GM19324 (cell line): ENCODE data around the gene KDM2B.

ENCODE experiments used
- ATAC-seq: cut with Tn5 transposase; IDR thresholded peaks from one replicate; pipeline ENCODE4 v1.9.1; 2021; ENCODE audit warnings: mild to moderate bottlenecking, moderate library complexity; ENCODE audit not compliant: unreplicated experiment, low FRiP score

Gene KDM2B

DNA sequence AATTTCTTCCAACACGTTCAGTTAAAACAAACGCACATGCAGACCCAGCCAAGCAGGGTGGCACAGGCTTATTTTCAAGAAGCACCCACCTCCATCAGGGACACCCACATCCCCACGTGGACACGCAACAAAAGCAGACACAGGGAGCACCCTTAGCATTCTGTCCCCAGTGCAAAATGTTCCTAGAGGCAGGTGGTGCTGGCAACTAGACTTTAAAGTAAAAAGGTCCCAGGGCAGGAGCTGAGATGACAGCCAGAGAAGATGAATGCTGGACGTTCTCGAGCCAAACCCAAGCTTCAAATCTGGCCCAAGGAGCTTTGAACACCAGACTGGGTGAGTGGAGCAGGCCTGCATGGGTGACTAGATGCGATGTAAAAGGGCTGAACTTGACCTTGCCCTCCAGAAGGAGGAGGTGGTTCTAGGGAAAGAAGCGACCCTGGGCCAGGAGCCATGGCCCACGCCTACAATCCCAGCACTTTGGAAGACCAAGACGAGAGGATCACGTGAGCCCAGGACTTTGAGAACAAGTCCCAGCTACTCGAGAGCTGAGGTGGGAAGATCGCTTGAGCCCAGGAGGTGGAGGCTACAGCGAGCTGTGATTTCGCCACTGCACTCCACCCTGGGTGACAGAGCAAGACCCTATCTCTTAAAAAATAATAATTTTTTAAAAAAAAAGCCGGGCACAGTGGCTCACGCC is 47.3 kb downstream of the KDM2B start:
- no peak for ATAC-seq

DNA sequence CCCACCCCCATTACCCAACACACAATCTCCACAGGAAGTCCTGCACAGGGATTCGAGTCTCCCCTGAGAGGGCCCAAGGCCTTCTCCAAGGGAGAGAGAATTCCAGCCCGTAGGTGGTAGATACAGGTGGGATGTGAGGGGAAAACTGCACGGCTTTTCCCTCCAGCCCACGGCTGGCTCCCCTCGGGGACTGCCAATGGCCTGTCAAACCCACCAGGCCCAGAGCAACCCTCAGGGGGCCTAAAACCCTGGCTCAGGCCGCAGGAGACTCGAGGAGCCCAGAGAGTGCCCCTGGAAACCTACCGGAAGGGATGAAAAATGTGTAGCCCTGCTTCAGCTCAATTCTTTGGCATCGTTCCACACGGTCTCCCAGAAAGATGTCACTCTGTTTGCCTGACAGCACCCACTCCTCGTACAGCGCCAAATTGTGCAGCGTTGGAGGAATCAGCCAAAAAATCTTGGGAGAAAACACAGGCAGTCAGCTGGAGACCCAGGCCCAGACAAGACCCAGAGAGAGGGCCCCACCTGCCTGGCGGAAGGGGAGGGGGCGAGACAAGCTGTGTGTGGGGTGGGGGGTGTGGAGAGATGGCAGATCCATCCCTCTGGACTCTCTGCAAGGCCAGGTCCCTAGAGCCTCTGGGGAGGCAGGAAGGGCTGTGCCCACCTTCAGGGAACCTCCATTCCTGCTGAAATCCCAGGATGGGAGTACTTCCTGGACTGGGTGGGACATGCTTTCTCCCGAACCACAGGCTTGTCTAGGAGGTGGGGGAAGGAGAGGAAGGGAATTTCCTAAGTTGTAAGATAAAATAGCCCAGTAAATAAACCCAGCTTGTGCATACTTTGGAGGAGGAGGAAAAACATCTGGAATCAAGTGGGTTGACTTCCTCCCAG is 48.1 kb downstream of the KDM2B start:
- no peak for ATAC-seq

DNA sequence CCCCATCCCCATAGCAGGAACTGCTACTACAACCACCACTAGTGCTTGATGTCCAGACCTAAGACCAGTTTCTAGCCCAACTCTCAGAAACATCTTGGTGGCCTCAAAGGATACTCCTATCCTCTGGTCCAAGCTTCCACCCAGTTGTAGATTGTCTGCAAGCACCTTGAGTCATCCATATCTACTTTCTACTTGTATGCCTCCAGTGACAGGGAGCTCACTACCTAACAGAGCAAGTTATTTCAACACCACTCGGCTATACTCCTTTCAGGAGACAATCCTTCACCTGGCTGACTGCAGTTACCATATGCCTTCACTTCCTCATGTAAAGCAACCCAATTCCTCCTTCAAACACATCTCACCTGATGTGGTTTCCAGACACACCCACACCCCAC is 49.5 kb downstream of the KDM2B start:
- no peak for ATAC-seq

DNA sequence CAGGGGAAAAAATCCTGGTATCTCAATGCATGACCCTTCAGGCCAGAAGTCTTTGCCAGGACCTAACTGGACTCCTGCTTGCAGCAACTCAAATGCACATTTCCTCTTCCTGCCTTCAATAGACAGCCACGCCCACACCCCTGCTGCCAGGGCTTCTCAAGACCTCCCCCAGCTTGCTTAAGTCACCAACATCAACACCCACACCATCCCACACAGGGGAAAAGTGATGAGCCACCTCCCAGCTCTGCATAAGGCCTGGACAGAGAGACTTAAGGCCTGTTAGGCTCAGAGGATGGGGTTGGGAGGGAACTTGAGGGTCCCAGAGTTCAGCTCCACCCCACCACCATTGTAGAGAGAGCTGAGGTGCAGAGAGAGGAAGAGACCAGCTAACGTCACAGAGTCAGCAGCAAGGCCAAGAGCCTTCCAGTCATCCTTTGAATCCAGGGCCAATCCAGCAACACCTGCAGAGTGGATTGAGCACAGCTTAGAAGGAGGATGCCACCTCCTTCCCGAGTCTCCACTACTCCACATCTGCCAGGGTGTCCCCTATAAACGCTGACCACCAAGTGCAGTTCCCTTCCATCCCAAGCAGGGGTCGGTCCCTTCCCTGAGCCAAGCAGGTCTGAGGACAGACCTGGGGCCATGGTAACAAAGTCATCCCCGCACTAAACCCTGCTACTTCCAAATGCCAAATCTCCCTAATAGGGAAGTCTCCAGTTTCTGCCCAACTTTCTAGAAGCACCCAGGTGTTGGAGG is 50.0 kb downstream of the KDM2B start:
- peak; percentile 36 for ATAC-seq

DNA sequence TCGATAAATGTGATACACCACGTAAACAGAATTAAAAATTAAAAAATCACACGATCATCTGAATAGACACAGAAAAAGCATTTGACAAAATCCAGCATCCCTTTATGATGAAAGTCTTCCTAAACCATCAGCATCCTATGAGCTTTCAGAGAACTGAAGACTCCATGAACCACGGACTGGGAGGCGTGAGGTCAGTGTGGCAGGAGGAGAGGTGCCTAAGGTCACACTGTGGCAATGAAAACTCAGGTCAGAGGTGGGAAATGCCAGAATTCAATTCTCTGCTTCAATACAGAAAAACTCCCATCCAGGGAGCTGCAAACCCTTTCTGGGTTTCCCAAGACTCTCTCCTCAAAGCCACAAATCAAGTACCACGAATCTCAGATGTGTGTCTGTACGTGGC is 51.6 kb downstream of the KDM2B start:
- ATAC-seq = no peak

DNA sequence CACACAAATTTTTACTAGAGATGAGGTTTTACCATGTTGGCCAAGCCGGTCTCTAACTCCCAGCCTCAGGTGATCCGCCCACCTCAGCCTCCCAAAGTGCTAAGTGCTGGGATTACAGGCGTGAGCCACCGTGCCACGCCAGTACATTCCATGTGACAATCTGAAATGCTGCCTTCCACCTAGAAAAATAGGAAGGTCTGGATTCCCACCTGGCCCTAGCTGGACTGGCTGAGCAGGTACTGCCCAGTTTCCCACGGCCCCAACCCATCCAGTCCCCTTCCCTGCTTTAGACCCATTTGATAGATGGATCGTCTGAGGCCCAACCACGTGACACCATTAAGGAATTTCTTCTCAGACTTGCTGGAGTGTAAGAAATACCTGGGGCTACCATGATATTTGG is 55.4 kb downstream of the KDM2B start:
- ATAC-seq = no peak

DNA sequence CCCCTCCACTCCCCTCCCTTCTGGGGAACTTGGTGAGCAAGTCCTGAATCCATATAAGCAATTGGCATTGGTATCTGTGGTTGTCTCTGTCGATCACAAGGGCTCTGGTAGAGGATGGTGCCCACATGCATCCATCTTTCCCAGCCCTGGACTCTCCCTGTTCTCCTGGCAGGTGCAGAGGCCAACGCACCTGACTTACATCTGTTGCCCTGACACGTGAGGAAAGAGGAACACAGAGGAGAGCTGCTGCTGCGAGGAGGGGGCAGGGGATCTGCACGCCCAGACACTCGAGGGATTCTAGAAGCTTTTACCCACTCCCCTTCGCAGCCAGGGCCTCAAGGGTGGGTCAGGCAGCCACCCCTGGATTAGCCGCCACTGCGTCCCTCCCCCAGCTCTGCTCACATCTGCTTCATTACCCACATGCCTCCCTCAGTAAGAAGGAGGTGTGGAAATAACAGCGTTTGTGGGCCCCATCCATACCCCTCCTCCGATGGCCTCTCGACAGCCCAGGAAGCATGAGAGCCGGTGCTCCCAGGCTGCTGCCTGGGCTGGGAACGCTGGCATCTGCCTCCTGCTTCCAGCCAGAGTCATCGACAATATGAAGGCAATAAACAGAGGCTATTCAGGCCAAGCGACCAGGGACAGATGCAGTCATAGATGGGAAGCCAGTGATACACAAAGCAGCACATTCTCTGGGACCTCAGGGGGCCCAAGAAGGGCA is 56.5 kb downstream of the KDM2B start:
- ATAC-seq = no peak

DNA sequence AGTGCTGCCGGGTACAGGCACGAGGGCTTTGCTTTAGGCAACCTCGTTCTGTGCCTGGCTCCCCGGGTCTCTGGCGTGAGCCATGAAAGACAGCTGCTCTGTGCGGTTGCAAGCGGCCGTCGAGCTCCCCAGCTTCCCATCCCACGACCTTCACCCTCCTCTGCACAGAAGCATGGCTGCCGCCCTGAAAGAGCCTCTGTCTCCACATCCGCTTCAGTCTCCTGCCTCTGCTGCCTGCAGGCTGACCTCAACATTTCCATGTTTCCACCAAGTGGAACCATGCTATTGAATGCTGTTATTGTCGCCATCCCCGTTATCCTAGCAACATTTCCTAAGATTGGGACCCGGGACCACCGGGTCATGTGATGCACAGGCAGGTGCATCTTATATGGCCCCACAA is 57.1 kb downstream of the KDM2B start:
- ATAC-seq = no peak

DNA sequence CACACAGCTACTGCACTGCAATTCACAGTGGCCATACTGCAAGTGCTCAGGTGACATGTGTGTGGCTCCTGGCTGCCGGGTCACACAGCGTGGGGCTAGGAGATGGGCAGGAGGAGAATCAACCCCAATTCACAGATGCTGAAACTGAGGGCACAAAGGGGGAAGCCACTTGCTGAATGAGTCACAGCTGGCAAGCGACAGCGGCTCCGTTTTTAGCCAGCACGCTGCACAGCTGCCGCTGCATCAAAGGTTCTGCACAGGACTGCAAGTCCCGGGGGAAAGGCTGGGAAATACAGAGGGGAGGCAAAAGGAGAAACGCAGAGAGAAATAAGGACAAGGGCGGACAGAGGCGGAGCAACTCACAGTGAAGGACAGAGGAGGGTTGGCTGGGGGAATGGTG is 57.9 kb downstream of the KDM2B start:
- no peak for ATAC-seq

DNA sequence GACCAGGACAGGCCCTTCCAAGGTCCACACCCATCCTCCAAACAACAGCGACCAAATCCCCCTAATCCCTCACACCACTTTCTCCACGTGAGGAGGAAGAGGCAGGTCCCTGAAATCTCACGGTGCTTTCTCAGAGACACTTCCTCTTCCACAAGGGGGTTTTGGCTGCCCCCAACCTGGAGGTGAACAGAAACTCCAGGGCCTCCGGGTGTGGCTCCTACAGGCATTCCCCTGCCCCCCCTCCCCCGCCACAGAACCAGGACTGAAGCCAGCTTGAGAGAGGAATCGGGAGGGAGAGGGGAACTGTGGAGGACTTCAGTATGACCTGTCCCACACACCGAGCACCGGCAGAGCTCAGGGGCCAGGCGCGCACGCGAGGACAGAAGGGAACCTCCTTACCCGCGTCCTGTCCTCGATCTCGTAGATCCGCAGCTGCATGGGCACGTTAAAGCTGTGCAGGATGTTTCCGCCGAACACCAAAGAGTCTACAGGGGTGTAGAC is 60.2 kb downstream of the KDM2B start:
- no peak for ATAC-seq

DNA sequence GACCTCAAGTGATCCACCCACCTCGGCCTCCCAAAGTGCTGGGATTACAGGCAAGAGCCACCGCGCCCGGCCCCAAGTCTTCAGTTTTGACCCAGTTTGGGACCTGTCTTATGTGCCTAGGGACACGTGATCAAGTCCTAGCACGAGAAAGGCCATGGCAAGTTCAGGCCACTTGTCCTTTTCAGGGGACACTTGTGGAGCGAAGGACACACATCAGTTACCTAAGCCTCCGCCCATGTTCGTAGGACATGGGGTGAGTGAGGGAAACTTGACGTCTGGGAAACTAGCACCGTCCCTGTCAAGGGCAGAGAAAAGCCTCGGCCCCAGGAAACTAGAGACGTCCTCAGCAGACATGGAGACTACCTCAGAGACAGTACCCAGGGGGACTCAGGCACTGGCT is 60.7 kb downstream of the KDM2B start:
- no peak for ATAC-seq

DNA sequence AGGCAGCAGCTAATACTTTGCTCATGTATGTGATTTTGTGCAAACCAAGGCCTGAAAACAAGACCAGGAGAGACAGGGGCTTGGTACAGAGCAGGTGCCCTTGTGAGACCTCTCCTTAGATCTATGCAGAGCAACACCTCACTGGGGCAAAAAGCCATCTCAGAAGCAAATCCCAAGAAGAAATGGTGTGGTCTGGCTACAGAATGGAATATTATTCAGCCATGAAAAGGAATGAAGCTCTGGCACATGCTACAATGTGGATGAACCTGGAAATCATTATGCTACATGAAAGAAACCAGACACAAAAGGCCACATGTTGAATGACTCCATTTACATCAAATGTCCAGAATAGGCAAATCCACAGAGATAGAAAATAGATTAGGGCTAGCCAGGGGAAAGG is 61.6 kb downstream of the KDM2B start:
- no peak for ATAC-seq

DNA sequence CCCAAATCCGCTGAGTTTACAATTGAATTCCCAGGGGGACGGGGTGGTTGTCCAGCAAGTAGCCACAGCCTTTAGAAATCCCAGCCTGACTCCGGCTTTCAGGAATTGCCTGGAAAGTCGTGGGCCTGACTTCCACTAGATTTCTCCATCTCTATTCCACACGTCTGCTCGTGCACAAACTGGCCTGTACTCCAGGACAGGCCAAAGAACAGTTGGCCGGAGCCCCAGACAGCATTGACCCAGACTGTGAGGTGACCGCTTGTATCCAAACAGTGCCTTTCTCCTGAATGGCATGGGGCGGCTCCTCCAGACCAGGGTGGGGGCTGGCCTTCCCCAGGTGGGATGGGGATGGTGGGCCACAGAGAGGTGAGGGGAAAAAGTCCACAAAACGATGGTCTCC is 62.2 kb downstream of the KDM2B start:
- ATAC-seq = no peak

DNA sequence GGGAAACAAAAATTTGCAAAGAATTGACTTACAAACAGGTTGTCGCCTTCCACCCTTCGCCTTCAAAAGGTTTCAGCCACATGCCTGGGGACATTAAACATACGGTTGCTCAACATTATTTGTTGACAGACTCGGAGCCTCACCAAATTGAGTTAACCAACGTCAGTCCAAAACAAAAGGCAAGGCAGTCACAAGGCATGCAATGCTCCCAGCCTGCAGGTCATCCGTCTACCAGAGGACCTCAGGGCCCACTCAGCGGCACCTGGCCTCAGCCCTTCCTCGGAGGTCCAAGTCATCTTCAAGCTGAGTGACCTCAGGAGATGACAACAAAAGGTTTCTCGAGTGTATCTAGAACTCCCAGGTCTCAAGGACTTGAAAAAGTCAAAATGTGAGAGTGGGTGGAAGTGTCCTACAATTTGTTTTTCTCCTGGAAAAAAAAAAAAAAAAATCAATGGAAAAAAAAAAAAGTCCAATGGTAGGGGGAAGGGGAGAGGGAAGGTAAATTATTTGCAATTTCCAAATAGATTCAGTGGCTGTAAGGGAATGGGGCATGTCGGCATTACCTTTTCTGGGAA is 64.3 kb downstream of the KDM2B start:
- no peak for ATAC-seq

DNA sequence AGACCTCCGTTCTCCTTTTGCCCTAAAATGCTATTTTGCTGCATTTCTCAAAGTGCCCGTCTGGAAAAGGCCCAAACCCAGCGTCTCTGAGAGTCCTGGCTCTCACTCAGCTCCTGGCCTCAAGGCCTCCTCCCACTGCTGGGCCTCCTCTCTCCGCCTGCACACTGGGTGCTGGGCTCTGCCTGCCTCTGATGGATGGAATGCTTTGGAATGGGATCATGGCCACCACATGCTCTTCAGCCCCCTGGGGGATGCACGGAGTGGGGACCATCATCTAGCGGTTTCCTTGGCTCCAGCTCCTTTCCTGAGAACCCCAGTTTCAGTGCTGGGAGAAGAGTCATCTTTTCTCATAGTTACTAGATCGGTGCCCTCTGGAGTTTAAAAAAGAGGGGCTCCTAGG is 65.2 kb downstream of the KDM2B start:
- no peak for ATAC-seq

DNA sequence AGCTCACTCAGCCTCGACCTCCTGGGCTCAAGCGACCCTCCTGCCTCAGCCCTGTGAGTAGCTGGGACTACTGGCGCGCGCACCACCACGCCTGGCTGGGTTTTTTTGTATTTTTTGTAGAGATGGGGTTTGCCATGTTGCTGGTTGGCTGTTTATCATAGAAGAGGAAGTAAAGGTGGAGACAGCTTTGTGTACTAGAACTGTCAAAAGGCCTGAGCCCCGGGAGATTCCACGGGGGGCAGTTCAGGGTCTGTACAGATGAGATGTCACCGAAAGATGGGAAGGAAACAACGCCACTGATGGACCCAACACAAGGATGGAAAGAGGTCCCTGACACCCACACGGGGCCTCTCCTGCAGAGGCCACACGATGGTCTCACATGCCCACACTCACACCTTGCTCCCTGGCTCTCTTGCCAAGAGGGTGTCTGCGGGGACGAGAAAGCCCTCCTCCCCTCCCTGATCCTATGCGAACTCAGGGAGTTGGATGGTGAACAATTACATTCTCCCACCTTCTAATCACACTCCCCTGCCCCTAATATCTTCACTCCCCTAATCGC is 66.6 kb downstream of the KDM2B start:
- peak; percentile 45 for ATAC-seq

DNA sequence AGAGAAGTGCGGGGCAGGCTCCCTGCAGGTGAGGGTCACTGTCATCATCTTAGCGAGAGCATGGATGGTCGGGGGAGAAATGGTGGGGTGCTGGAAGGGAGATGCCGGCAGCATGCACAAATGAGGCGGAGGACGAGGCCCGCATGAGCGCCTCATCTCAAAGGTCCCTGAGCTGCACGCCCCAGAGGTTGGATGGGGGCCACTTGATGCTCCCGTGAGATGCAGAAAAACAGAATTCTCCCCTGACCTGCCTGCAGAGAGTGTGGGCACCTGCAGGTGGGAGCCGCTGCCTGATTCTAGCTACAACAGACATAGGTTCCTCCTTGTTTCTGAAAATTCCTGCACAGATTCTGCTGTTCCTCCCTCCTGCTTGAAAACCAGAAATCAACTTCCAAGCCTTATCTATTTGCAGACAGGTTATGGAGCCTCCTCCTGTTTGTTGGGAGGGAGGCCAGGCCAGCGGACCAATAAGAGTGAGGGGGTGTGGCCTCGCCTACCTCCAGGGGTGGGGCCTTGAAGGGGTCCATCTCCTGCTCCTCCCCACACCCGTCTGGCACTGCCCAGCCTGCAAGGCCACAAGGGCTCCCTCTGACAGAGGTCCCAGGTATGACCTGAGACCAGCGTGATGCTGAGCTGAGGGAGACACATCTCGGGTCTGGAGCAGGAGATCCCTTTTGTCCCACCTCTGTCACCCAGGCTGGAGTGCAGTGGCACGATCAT is 67.2 kb downstream of the KDM2B start:
- peak; percentile 76 for ATAC-seq

DNA sequence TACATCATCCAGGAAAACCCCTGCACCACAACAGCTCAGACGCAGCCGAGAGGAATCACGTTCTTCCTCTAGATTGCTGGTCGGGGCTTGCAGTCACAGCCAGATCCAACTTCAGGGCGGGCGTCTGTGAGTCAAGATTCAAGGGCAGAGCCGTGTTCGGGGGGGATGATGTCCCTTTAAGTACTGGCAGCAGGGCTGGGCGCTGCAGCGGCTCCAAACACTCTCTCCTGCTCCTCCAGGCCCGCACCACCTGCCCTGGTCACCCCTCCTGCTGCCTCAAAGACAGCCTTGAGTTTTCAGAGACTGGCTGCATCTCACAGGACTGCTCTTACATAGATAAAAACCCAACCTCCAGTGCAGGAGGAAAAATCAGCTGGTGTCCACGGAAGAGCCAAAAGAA is 68.3 kb downstream of the KDM2B start:
- ATAC-seq = no peak

DNA sequence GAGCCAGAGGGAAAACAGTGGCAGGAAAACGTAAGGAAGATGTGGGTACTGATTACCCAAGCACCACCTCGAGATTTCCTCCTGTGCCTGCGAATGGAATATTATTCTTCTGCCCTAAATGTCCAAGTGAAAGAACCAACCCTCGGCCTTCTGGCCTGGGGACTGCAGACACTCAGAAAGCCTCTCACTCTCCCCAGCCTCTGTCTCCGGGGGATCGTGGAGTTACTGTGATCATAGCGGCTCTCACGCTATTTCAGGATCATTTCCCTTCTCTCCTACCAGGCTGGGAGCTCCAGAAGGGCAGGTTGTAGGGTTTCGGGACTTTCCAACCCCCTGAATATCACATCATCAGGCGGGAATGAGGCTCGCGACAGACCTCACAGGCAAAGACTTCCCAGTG is 68.9 kb downstream of the KDM2B start:
- no peak for ATAC-seq
